CD8-positive, alpha-beta memory T cell (primary cell): Measurements from ENCODE around the gene SMIM13. TPM values are rescaled to one million over a fixed set of nuclear protein-coding genes. Genes with fewer than 3 reads are reported as not detected.

Source experiments
- CTCF ChIA-PET: fragments of 350-600 bp; sonication (Branson Sonifier 250); formaldehyde crosslinking; loops from one replicate; lab custom pipeline; 2021; ENCODE audit warnings: antibody characterized with exemption; lab: Charles Lee
- POLR2A ChIA-PET: fragments of 350-600 bp; sonication (Branson Sonifier 250); formaldehyde crosslinking; loops from one replicate; lab custom pipeline; 2021; ENCODE audit warnings: antibody characterized with exemption; lab: Charles Lee
- DNase-seq, 5 donors: peaks; one replicate each; pipeline versions ENCODE4 v3.0.0 to v3.0.0-alpha.2; 2020 to 2022; ENCODE audit warnings: mixed read lengths in 1 of 5
- H3K27ac ChIP-seq: one replicate; pipeline ENCODE4 v1.7.0; 2013; ENCODE audit warnings: low read depth, mild to moderate bottlenecking, low read length, moderate library complexity
- H3K27me3 ChIP-seq: 2 replicates; pipeline ENCODE4 v1.7.0; 2013; ENCODE audit warnings: low read length, mild to moderate bottlenecking; ENCODE audit not compliant: insufficient read depth, poor library complexity, severe bottlenecking
- H3K36me3 ChIP-seq: 2 replicates; pipeline ENCODE4 v1.7.0; 2013; ENCODE audit warnings: mild to moderate bottlenecking, low read length, moderate library complexity; ENCODE audit not compliant: insufficient read depth
- H3K4me1 ChIP-seq: 2 replicates; pipeline ENCODE4 v1.7.0; 2013; ENCODE audit warnings: mild to moderate bottlenecking, low read length, moderate library complexity; ENCODE audit not compliant: insufficient read depth
- H3K4me3 ChIP-seq: 2 replicates; pipeline ENCODE4 v1.7.0; 2013; ENCODE audit warnings: mild to moderate bottlenecking, low read length
- H3K9me3 ChIP-seq: 2 replicates; pipeline ENCODE4 v1.7.0; 2013; ENCODE audit warnings: mild to moderate bottlenecking, low read length
- H3K27ac Mint-ChIP-seq, 8 donors: one replicate each; pipeline ENCODE4 v1.8.0; 2020 to 2021; ENCODE audit warnings: mixed read lengths in 8 of 8, mild to moderate bottlenecking in 6 of 8, inconsistent platforms in 3 of 8, moderate library complexity in 3 of 8
- H3K27me3 Mint-ChIP-seq, 2 donors: one replicate each; pipeline ENCODE4 v1.8.0; 2020 to 2021; ENCODE audit warnings: mixed read lengths in 2 of 2, mild to moderate bottlenecking in 1 of 2, moderate library complexity in 1 of 2
- H3K36me3 Mint-ChIP-seq, 3 donors: one replicate each; pipeline ENCODE4 v1.8.0; 2020 to 2021; ENCODE audit warnings: mixed read lengths in 3 of 3, inconsistent platforms in 1 of 3, mild to moderate bottlenecking in 1 of 3
- H3K4me1 Mint-ChIP-seq, 3 donors: one replicate each; pipeline ENCODE4 v1.8.0; 2020 to 2021; ENCODE audit warnings: mixed read lengths in 3 of 3, inconsistent platforms in 1 of 3, mild to moderate bottlenecking in 1 of 3
- H3K4me3 Mint-ChIP-seq, 7 donors: one replicate each; pipeline ENCODE4 v1.8.0; 2020 to 2021; ENCODE audit warnings: mixed read lengths in 7 of 7, mild to moderate bottlenecking in 6 of 7, moderate library complexity in 4 of 7, inconsistent platforms in 2 of 7
- H3K9me3 Mint-ChIP-seq, 5 donors: one replicate each; pipeline ENCODE4 v1.8.0; 2020 to 2022; ENCODE audit warnings: mixed read lengths in 5 of 5, mild to moderate bottlenecking in 3 of 5, moderate library complexity in 2 of 5, inconsistent platforms in 1 of 5
- polyA plus RNA-seq: library from polyadenylated mRNA; unstranded; fragments of 300-500 nt; fragmentation: Illumina TruSeq; gene quantifications from one replicate; pipeline ENCODE4 v1.2.3, GENCODE V29; 2021
- total RNA-seq, 2 experiments: library from RNA; stranded (reverse); gene quantifications; one replicate each; pipeline ENCODE4 v1.2.3, GENCODE V29; 2021

SMIM13 gene
- total and polyA plus RNA-seq, 3 experiments from 2014 or later, result 4.6 to 16.0 (median 14.7) TPM

DNA sequence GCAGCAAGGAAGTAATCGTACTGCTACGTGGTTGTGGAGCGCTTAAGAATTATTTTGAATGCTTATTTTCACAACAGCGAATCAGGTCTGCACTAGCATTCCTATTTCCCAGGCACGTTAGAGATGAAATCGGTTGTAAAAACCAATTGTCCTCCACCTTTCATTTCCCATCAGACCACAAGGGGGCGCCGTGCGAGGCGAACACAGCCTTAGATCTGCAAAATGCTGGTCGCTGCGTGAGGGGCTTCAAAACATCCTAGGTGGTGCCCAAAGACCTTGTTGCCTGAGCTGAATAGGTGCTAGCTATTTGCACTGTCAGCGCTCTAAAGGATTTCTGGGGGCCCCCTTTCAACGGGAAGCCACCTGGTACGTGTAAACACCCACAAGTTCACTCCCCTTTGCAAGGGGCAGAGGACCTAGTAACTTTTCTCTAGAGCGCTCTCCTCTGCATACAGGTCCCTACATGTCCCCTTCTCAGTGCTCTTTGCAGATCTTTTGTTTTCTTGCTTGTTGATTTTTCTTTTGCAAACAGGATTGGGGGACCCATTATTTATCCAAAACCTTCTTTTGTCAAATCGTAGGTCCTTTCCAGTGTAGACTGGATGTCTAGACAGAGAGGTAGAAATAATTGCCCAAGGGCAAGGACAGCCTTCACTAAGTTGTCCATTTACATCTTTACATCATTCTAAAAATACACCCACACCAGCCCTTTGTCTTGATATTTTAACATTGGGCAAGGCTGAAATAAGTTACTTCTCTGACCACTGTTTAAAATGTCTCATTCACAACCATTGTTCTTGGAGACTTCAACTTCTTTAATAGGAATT, 79.1 kb downstream of the SMIM13 start:
- Mint-ChIP-seq H3K4me3 (peak overlapping the region in 6 of 7 donors; percentile 60 to 82 (median 68)), H3K4me1 (peaks cover 12 to 26% (median 15%) of the 10 kb centered on the region in 3 donors), H3K36me3 (no peaks in the 10 kb centered on the region), H3K27ac (peak overlapping the region; percentile 13 to 92 (median 62)), H3K27me3 (no peaks in the 10 kb centered on the region), H3K9me3 (no peaks in the 10 kb centered on the region)
- Histone ChIP-seq H3K4me1 (peaks cover 10% of the 10 kb centered on the region), H3K27me3 (no peaks in the 10 kb centered on the region), H3K4me3 (peak overlapping the region; percentile 1), H3K9me3 (no peaks in the 10 kb centered on the region), H3K27ac (no peak overlapping the region), H3K36me3 (no peaks in the 10 kb centered on the region)
- POLR2A ChIA-PET, result no interaction called here
- CTCF ChIA-PET, result interaction anchor here (0.5 to 12.3 kb wide), 28 partner anchors 8 to 324 kb away, joined by 3 to 154 read pairs (median 4); no protein-coding TSS in a partner anchor
- DNase-seq, result peak; percentile 55 to 83 (median 69)

DNA sequence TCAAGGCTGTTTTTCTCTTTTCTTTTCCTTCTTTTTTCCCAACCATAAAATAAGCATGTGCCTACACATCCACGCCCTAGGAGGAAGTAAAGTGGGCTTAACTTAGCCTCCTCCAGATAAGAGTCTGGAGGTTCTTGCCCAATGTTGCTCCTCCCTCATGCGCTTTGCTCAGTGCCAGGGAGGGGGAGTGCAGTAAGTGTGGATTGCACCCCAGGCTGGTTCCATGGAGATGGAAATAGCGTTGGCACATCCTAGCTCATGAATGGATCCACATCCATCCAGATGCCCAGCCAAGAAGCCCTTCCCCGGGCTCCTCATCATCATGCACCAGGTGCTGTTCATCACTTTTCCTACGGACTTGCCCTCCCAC, 80.6 kb downstream of the SMIM13 start:
- DNase-seq, result no peak
- Mint-ChIP-seq H3K36me3 (no peaks in the 10 kb centered on the region), H3K27ac (peak overlapping the region in 1 of 8 donors; percentile 83), H3K4me3 (no peak overlapping the region), H3K4me1 (peaks cover 14 to 26% (median 15%) of the 10 kb centered on the region in 3 donors), H3K9me3 (no peaks in the 10 kb centered on the region), H3K27me3 (no peaks in the 10 kb centered on the region)
- Histone ChIP-seq H3K27ac (no peak overlapping the region), H3K9me3 (no peaks in the 10 kb centered on the region), H3K4me1 (peaks cover 10% of the 10 kb centered on the region), H3K4me3 (no peak overlapping the region), H3K36me3 (no peaks in the 10 kb centered on the region), H3K27me3 (no peaks in the 10 kb centered on the region)
- CTCF ChIA-PET, result interaction anchor here (1.6 to 12.3 kb wide), 2 partner anchors 322 to 401 kb away, joined by 4 to 154 read pairs; no protein-coding TSS in a partner anchor
- POLR2A ChIA-PET, result no interaction called here

DNA sequence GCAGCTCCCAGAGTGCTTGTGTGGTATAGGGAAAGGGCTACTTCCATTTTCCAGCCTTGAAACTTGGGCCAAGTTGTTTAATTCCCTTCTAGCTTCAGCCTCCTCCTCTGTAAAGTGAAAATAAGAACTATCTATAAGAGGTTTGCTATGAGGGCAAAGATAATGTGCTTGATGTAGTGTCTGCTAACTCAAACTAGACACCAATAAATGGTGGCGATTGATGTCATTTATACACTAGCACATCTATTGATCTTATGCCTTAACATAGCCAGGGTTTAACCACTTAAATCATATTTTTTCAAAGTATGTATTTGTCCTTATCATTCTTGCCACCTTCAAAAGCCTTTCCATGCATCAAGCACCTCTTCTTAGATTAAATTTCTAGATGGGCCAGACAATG, 83.6 kb downstream of the SMIM13 start:
- H3K4me3 Mint-ChIP-seq, result no peak overlapping the region
- Histone ChIP-seq H3K27ac (no peak overlapping the region), H3K4me3 (no peak overlapping the region), H3K27me3 (no peaks in the 10 kb centered on the region), H3K36me3 (no peaks in the 10 kb centered on the region), H3K9me3 (no peaks in the 10 kb centered on the region), H3K4me1 (peaks cover 8% of the 10 kb centered on the region)
- H3K27me3 Mint-ChIP-seq, result no peaks in the 10 kb centered on the region
- no peak for DNase-seq
- ChIA-PET CTCF (interaction anchor here (0.8 to 12.3 kb wide), 2 partner anchors 15 to 319 kb away, joined by 3 to 154 read pairs; no protein-coding TSS in a partner anchor), POLR2A (no interaction called here)
- H3K27ac Mint-ChIP-seq, result peak overlapping the region in 1 of 8 donors; percentile 48
- H3K9me3 Mint-ChIP-seq, result peaks cover 5 to 17% (median 6%) of the 10 kb centered on the region in 5 donors
- peaks cover 9 to 16% (median 10%) of the 10 kb centered on the region in 3 donors for H3K4me1 Mint-ChIP-seq
- peaks cover under 1 to 7% (median 5%) of the 10 kb centered on the region in 3 donors for H3K36me3 Mint-ChIP-seq

DNA sequence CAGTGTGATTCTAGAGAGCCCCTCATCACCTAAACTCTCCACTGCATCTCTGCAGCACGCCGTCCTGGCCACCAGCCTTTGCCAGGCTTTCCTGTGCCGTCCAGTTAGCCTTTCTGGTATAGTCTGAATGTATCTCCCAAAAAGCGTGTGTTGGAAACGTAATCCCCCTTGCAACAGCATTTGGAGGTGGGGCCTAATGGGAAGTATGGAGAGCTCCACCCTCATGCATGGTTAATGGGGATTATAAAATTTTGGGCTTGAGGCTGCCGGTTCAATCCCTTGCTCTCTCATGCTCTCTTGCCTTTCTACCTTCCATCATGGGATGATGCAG, 85.4 kb downstream of the SMIM13 start:
- no peak for DNase-seq
- Histone ChIP-seq H3K27me3 (no peaks in the 10 kb centered on the region), H3K9me3 (no peaks in the 10 kb centered on the region), H3K4me3 (no peak overlapping the region), H3K27ac (no peak overlapping the region), H3K4me1 (no peaks in the 10 kb centered on the region), H3K36me3 (no peaks in the 10 kb centered on the region)
- peaks cover 5 to 21% (median 8%) of the 10 kb centered on the region in 5 donors for H3K9me3 Mint-ChIP-seq
- ChIA-PET POLR2A (no interaction called here), CTCF (interaction anchor here (1.2 kb wide), 1 partner anchor 317 kb away, joined by 5 read pairs; no protein-coding TSS in a partner anchor)
- H3K27ac Mint-ChIP-seq, result no peak overlapping the region
- H3K27me3 Mint-ChIP-seq, result no peaks in the 10 kb centered on the region
- no peak overlapping the region for H3K4me3 Mint-ChIP-seq
- peaks cover 13 to 24% (median 20%) of the 10 kb centered on the region in 3 donors for H3K36me3 Mint-ChIP-seq
- peaks cover 0 to 2% (median 0%) of the 10 kb centered on the region in 3 donors for H3K4me1 Mint-ChIP-seq

DNA sequence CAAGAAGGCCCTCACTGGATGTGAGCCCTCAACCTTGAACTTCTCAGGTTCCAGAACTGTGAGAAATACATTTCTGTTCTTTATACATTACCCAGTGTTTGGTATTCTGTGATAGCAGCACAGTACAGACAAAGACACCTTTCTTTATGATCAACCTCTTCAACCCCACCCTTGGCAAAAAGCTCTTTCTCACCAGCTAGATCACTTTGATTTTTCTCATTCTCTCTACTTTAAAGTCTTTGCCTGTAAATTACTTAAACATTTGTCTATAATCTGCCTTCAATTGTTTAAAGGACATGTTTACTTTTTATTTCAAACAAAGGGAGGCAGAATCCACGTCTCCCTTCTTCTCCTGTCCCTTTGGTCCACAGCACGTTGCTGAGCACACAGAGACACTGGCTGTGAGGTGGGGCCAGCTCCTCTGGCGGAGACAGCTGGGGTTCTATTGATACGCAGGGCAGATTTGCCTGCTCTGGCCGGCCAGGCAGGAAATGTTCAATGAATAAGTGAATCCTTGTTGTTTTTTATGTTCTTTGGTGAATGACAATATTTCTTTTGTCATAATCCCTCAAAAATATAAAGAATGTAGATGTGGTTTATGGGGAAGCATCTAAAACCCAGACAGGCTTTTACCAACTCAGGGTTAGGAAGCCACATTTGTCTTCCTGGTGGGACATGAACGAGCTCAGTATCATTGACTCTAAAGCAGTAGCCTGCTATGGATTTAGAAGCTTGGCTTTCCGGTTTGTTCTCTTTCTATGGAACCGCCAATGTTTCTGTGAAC, 86.0 kb downstream of the SMIM13 start:
- H3K36me3 Mint-ChIP-seq, result peaks cover 18 to 29% (median 25%) of the 10 kb centered on the region in 3 donors
- no peaks in the 10 kb centered on the region for H3K27me3 Mint-ChIP-seq
- peaks cover 5 to 21% (median 8%) of the 10 kb centered on the region in 5 donors for H3K9me3 Mint-ChIP-seq
- Histone ChIP-seq H3K27me3 (no peaks in the 10 kb centered on the region), H3K36me3 (no peaks in the 10 kb centered on the region), H3K9me3 (no peaks in the 10 kb centered on the region), H3K4me3 (no peak overlapping the region), H3K4me1 (no peaks in the 10 kb centered on the region), H3K27ac (no peak overlapping the region)
- H3K4me1 Mint-ChIP-seq, result peaks cover 0 to 2% (median 0%) of the 10 kb centered on the region in 3 donors
- POLR2A ChIA-PET, result no interaction called here
- DNase-seq, result no peak
- no peak overlapping the region for H3K4me3 Mint-ChIP-seq
- CTCF ChIA-PET, result interaction anchor here (1.2 to 1.3 kb wide), 2 partner anchors 35 to 317 kb away, joined by 3 to 5 read pairs; no protein-coding TSS in a partner anchor
- no peak overlapping the region for H3K27ac Mint-ChIP-seq

DNA sequence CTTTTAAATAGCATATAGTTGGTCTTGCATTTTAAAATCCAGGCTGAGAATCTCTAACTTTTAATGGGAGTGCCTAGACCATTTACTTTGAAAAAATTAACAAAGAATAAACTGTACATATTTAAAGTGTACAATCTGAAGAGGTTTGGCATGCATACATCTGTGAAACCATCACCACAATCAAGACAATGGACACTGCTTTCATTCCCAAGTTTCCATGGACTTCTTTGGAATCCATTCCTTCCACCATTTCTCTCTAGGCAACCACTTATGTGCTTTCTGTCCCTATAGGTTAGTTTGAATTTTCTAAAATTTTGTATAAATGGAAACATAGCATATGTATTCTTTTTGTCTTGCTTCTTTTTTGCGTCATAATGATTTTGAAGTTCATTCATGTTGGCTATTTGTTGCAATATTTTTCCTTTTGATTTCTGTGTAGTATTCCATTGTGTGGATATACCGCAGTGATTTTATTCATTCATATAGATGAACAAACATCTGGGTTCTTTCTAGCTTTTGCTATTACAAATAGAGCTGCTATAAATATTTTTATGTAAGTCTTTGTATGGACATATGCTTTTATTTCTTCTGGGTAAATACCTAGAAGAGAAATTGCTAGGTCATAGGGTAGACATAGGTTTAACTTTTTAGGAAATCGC, 88.0 kb downstream of the SMIM13 start:
- Histone ChIP-seq H3K36me3 (peaks cover 14% of the 10 kb centered on the region), H3K9me3 (no peaks in the 10 kb centered on the region), H3K27me3 (no peaks in the 10 kb centered on the region), H3K27ac (no peak overlapping the region), H3K4me3 (no peak overlapping the region), H3K4me1 (no peaks in the 10 kb centered on the region)
- H3K9me3 Mint-ChIP-seq, result peaks cover 5 to 21% (median 8%) of the 10 kb centered on the region in 5 donors
- no peak for DNase-seq
- peaks cover 29 to 42% (median 41%) of the 10 kb centered on the region in 3 donors for H3K36me3 Mint-ChIP-seq
- H3K4me3 Mint-ChIP-seq, result no peak overlapping the region
- ChIA-PET POLR2A (no interaction called here), CTCF (interaction anchor here (0.7 kb wide), 1 partner anchor 9 kb away, joined by 4 read pairs; no protein-coding TSS in a partner anchor)
- no peak overlapping the region for H3K27ac Mint-ChIP-seq
- peaks cover 0 to 2% (median 0%) of the 10 kb centered on the region in 3 donors for H3K4me1 Mint-ChIP-seq
- no peaks in the 10 kb centered on the region for H3K27me3 Mint-ChIP-seq

DNA sequence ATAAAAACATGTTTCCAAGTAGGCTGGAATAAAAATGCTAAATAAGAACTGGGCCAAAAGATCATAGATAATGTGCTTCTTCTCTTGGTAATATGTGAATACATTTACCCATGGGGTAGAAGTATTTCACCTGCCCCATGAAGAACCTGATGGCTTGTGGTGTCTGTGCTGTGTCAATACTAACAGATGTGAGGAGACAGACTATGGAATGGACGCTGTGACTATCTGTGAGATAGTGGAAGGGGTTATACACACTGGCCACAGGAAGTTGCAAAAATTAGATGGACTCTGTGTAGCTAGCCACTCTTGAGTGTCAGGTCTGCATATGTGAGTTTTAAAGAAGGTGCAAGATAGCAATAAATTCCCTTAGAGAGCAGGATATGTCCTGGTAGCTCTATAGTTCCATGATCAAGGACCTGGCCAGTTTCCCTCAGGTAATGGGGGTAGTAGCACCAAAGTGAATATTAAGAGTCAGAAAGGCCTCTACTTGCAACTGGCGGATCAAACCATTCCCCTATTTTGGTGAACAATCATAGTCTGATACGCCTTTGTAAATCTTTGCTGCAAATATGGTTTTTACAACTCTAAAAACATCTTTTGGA, 90.2 kb downstream of the SMIM13 start:
- Mint-ChIP-seq H3K36me3 (peaks cover 40 to 64% (median 57%) of the 10 kb centered on the region in 3 donors), H3K9me3 (peaks cover 5 to 21% (median 8%) of the 10 kb centered on the region in 5 donors), H3K27ac (peak overlapping the region in 1 of 8 donors; percentile 27), H3K27me3 (no peaks in the 10 kb centered on the region), H3K4me1 (no peaks in the 10 kb centered on the region), H3K4me3 (no peak overlapping the region)
- no peak for DNase-seq
- ChIA-PET POLR2A (no interaction called here), CTCF (interaction anchor here (0.7 to 1.3 kb wide), 2 partner anchors 11 to 37 kb away, joined by 3 to 6 read pairs; no protein-coding TSS in a partner anchor)
- no peak overlapping the region for H3K27ac ChIP-seq
- H3K4me1 ChIP-seq, result no peaks in the 10 kb centered on the region
- H3K9me3 ChIP-seq, result no peaks in the 10 kb centered on the region
- H3K36me3 ChIP-seq, result peaks cover 31% of the 10 kb centered on the region
- no peaks in the 10 kb centered on the region for H3K27me3 ChIP-seq
- no peak overlapping the region for H3K4me3 ChIP-seq
